Measurements from ENCODE around the gene SARNP.
"Not testable (repeated sequence)": the region's sequence is repeated elsewhere in the genome, so short reads cannot be mapped to it uniquely, and the experiment has no call there.

SARNP gene, protein sequence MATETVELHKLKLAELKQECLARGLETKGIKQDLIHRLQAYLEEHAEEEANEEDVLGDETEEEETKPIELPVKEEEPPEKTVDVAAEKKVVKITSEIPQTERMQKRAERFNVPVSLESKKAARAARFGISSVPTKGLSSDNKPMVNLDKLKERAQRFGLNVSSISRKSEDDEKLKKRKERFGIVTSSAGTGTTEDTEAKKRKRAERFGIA

DNA sequence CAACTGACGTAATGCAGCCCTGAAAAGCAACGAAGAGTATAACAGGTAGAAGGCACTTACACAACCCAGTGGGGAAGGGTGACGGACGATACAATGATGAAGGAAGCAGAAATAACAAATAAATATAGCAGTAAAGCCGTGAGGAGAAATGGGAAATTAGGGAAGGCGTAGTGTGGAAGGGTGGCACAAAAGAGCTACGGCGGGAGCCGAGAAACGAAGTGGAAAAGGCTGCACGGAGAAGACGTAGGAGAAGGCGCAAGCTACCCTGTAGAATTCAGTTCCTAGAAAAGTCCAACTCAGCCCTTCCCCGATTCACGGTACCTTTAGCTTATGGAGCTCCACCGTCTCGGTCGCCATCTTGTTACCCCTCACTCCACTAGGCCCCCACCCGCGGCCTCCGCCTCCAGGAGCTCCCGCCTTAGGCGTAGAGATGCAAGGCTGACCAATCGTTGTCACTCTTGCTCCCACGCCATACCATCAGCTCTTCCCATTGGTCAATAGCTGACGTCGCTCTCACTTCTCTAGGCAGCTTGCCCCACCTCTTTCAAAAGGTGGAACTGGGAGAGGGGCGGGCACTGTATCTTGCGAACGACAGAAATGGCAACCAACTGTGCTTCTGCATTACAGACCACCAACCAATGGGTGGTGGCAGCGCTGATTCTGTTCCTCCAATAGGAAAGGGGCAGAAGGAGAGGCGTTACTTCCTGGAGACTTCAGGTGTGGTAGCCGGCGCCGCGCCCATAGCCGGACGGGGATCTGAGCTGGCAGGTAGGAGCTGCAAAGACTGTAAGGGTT is at the start of gene SARNP, which contains the start of gene ORMDL2:
SARNP (minus strand) TSS at position 380 of the 795 bp plus-strand sequence; CDS start at position 357, 23 bp downstream.
ORMDL2 (plus strand) TSS at position 697 of the 795 bp plus-strand sequence. CDS start 959 bp downstream, outside the sequence.
- peak; percentile 87 for DNase-seq (ENCODE audit: low read depth, low spot score)

DNA sequence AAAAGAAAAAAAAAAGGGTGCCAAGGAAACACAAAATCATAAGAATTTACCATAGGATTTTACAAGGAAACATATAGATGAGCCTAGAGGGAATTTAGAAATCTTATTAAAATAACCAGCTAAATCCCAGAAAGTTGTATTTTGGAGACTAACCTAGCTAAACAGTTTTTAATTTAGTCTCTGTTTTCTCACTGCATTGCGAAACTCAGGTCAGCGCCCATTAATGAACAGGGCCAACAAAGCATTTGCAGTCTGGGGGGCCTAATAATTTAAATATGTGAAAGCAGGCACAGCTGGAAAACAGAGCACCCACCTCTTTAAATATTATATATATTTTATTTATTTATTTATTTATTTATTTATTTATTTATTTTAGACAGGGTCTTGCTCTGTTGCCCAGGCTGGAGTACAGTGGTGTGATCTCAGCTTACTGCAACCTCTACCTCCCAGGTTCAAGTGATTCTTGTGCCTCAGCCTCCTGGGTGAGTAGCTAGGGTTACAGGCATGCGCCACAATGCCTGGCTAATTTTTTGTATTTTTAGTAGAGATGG is 49.0 kb upstream of the SARNP start:
- DNase-seq (ENCODE audit: low read depth, low spot score), result not testable (repeated sequence)

DNA sequence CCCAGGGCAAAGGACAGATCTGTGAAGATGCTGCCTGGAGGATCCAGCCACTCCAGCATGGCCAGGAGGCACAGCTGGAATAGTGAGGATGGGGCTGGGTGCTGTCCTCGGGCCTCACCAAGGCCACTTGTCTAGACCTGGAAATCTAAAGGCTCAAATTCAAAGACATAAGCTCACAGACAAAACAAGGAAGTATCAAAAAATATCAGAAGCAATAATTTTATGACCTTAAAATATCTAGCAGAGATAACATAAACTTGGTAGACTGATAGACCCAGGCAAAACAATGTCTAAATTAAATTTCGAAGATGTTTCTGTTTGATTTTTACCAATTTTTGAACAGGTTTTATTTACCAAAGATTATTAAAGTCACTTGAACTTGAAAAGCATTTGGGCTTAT is 47.8 kb upstream of the SARNP start:
- DNase-seq (ENCODE audit: low read depth, low spot score), result no peak

DNA sequence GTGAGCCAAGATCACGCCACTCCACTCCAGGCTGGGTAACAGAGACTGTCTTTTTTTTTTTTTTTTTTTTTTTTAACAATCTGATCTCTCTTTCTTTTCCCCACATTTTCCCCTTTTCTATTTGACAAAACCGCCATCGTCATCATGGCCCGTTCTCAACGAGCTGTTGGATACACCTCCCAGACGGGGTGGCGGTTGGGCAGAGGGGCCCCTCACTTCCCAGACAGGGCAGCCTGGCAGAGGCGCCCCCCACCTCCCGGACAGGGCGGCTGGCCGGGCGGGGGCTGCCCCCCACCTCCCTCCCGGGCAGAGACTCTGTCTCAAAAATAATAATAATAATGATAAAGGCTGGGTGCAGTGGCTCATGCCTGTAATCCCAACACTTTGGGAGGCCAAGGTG is 45.4 kb upstream of the SARNP start:
- not testable (repeated sequence) for DNase-seq (ENCODE audit: low read depth, low spot score)

DNA sequence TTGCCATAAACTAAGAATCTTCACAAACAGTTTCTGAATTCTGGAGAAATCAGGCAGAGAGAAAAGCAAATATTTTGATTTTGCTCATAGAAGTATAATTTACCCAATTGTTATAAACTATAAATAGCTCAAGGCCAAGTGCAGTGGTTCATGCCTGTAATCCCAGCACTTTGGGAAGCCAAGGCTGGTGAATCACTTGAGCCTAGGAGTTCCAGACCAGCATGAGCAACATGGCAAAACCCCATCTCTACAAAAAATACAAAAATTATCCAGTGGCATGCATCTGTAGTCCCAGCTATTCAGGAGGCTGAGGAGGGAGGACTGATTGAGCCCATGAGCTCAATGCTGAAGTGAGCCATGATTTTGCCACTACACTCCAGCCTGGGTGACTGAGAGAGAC is 44.8 kb upstream of the SARNP start:
- DNase-seq (ENCODE audit: low read depth, low spot score), result no peak

DNA sequence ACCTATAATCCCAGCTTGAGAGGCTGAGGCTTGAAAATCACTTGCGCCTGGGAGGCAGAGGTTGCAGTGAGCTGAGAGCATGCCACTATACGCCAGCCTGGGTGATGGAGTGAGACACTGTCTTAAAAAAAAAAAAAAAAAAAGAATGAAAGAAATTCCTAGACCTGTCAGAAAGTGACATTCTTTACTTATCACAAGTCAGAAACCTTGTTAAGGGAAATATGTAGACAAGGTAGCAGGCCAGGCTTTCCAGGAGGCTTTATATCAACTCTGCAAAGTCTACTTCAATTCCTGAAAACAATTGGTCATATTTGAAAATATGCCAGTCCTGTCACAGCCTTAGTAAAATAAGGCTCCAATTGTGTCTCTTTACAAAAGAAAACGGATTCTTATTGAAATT is 44.3 kb upstream of the SARNP start:
- DNase-seq (ENCODE audit: low read depth, low spot score), result no peak

DNA sequence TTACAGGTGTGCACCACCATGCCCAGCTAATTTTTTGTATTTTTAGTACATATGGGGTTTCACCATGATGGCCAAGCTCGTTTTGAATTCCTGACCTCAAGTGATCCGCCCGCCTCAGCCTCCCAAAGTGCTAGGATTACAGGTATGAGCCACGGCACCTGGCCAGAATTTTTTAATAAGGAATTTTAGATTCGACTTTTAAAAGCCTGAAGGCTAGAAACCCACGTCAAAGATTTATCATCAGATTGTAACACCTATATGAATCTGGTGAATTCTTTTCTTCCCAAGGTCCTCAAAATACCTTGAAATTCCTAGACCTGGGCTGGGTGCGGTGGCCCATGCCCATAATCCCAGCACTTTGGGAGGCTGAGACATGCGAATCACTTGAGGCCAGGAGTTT is 43.9 kb upstream of the SARNP start:
- DNase-seq (ENCODE audit: low read depth, low spot score), result no peak

DNA sequence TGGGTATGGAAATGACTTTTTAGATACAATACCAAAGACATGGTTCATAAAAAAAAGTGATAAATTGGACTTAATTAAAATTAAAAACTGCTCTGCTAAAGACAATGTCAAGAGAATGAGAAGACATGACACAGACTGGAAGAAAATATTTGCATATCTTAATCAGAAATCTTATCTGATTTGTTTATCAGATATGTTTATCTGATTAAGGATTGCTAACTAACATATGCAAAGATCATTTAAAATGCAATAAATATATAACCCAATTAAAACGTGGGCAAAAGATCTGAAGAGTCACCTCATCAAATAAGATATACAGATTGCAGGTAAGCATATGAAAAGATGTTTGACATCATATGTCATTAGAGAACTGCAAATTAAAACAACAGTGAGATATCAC is 35.2 kb upstream of the SARNP start:
- no peak for DNase-seq (ENCODE audit: low read depth, low spot score)

DNA sequence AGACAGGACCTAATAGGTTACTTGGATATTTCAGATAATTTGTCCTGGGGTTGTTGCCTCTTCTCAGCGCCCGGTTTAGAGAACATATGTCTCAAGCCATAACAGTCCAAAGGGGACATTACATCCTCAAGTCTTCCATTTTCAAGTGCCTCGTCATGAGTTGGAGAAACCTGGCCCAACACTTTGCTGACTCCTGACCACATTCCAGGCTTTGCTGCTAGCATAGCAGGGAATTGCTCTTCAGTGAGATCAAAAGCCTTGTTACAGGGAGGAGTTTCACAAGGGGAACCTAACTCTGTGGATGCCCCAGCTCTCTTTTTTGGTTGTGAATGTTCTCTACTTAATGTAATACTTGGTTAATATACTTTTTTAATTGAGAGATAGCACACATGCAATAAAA is 33.4 kb upstream of the SARNP start:
- DNase-seq (ENCODE audit: low read depth, low spot score), result no peak

DNA sequence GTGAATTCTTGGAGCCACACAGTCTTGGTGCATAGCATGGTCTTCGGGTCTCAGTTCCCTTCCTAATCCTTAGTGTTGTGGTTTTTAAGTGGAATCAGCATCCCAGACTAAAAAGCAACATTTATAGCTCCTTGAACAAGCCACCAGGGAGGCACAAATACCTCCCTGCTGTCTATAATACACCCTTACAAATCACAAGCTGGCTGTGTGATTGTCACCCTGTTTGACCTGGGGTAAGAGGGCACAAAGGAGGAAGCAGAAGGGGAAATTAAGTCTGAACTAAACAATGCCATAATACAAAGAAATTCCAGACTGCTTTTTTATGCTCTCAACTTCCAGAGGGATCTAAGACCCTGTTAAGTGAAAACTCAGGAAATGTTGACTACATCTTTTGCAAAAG is 32.9 kb upstream of the SARNP start:
- DNase-seq (ENCODE audit: low read depth, low spot score), result no peak

DNA sequence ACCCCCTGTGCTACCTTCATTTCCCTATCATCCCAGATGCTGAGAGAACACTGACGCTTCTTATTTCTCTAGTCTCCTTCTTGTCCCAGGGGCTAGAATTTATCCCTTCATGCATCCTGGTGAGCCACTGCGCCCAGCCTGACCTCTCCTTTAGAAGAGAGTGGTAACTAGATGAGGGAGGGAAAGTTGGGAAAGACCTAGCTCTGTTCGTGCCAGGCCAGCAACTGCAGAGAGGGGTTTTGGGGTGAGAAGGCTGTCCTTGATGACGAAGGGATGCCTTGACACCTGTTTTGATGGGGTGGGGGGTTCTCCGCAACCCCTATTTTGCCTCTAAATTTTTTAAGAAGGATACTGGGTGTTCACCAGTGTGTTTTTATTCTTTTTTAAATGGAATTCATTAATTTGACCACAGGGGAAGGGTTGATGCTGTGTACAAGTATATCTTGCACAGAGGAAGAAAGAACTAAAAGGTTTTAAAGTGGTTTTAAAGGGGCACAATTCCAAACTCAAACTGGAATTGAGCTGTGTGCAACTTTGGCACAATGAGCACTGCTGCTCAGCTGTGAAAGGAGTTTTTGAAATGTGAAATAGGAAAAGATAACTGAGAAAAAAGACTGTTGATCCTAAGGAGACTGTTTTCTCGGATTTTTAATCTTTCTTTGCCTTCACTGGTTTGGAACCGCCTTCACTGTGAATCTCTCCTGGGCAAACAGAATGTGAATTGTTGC is 32.3 kb upstream of the SARNP start:
- no peak for DNase-seq (ENCODE audit: low read depth, low spot score)

DNA sequence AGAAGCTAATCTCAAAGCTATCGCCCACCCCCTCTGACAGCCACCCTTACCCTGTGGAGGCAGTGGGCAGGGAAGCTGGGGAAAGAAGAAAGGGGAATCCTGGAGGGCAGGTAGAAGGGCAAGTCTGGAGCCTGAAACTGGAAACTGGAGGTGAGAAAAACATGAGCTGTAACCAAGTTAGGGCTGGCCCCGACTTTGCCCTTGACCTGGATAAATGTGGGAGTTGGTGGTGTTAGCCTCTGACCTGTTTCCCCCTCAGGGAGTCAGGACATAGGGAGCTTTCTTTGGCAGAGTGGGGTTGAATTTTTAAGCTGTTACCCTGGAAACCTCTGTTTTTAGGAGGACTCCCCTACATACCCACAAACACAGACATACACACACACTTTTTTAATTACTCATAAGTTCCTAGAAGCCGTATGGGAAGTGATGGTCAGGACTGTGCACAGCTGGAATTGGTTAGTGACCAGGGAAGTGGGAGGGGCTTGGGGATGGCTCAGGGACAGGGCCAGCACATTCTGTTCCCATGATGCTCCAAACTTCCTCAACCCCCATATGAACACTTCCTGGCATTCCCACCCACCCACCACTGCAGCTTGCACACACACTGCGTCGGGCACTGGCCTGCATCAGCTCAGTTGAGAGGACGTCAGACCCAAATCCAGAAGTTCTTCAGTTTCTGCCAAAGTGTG is 30.2 kb upstream of the SARNP start:
- no peak for DNase-seq (ENCODE audit: low read depth, low spot score)

DNA sequence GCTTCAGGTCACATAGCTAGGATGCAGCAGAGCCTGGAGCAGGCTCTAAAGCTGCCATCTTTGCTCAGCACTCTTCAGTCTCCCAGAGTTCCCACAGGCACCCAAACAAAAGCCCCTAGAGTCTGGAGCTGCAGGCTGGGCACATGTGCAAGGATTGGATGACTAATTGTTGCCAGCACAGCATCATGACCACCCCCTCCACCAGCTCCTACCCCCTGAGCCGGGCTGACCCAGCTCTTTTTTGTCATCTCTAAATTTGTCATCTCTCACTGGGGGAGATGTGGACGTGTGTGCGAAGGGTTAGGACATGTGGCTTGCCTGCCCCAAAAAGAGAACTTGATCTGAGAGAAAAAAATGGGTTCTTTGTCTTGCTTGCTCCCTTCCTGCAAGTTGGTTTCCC is 29.5 kb upstream of the SARNP start:
- no peak for DNase-seq (ENCODE audit: low read depth, low spot score)

DNA sequence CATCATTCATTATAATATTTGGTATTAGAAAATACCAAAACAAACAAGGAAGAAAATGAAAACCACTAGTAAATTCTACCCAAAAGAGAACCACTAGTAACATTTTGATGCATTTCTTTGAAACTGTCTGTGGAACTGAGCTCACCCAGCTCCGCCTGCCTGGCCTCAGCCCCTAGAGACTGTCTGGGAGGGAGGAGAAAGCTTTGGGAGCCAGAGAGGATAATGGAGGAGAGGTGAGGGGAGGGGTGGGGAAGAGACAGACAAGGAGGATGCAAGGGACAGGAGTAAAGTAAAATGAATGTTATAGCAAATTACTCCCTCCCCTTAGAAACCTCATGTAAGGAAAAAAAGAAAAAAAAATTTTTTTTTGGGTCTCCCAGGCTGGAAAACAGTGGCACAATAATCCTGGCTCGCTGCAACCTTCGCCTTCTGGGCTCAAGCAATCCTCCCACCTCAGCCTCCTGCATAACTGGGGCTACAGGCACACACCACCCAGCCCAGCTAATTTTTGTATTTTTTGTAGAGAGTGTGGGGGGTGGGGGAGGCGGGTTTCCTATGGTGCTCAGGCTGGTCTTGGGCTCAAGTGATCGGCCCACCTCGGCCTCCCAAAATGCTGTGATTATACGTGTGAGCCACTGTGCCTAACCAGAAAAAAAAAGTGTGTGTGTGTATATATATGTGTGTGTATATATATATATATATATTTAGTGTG is 28.4 kb upstream of the SARNP start:
- DNase-seq (ENCODE audit: low read depth, low spot score), result no peak

DNA sequence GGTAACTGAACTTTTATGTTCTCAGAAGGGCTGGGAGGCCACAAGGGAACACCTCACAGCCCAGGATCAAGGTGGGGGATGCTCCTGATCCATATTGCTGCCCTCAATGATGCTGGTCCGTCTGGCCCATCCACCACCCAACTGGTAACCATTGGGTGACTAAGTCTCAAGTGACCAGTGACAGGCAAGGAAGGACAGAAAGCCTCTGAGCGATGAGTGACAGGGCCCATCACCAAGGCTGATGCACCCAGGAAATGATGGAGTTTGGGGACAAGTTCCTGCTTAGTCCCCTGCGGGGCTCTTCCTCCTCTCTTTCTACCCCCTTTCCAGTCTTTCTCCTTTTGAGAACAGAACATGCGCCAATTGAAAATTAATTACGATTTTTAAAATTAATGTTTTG is 27.8 kb upstream of the SARNP start:
- no peak for DNase-seq (ENCODE audit: low read depth, low spot score)

DNA sequence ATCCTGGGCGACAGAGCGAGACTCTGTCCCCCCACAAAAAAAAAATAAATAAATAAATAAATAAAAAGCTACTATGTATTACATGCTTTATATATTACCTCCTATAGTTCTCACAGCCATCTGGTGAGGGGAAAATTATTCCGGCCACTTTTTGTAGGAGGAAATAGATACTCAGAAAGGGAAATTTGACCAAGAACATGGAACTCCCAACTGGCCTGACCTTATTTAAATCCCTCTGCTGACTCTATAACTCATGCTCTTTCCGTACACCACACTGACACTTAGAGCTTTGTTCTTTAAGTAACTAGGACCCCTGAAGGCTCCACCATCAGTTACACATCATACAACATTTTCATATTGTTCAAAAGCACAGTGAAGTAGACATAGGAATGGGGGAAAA is 27.4 kb upstream of the SARNP start:
- DNase-seq (ENCODE audit: low read depth, low spot score), result no peak

DNA sequence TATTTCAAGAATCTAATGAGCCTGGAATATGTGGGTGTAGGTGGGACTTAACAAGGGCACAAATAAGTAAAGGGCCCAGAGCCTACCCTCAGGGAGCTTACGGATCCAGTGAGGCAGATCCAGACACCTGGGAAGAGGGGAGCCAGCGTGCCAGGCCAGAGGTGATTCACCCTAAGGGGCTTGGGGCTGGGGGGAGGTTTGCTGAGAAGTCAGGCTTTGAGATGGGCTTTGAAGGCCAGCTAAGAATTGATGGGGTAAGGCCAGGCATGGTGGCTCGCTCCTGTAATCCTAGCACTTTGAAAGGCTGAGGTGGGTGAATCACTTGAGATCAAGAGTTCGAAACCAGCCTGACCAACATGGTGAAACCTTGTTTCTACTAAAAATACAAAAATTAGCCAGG is 25.9 kb upstream of the SARNP start:
- no peak for DNase-seq (ENCODE audit: low read depth, low spot score)

DNA sequence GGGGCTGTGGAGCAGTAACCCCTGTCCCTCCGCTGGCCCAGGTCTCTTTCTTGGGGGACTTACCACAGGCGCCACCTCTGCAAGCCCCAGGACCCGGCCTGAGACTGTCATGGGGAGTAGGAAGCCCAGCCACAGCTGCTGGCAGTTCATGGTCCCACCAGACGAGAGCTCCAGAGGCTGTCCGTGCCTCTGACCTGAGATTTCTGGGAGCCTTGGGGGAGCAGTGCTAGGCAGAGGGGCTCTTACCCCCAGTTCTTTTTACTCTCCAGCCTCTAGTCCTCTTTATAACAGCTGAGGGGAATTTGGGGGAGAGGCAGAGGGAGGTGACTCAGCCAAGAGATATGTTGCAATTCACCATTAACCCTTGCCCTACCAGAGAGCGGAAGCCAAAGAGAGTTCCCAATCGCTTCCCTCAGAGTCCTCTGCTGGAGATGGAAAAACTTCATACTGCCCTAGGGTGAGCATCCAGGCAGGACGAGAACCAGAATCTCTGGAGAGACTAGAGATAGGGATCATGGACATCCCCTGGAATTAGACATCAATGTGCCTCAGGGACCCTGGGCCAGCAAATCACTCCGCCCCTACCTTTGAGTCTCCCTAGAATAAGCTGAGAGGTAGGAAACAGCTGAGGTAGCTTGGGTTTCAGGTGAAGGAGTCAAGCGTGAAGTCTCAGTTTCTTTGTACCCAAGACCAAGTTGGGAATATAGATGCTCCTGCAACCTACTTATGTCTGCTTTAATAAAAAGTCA is 25.3 kb upstream of the SARNP start, which contains the start of gene MMP19:
MMP19 (minus strand) TSS at position 256 of the 749 bp plus-strand sequence; CDS start at position 150, 106 bp downstream.
- DNase-seq (ENCODE audit: low read depth, low spot score), result no peak

DNA sequence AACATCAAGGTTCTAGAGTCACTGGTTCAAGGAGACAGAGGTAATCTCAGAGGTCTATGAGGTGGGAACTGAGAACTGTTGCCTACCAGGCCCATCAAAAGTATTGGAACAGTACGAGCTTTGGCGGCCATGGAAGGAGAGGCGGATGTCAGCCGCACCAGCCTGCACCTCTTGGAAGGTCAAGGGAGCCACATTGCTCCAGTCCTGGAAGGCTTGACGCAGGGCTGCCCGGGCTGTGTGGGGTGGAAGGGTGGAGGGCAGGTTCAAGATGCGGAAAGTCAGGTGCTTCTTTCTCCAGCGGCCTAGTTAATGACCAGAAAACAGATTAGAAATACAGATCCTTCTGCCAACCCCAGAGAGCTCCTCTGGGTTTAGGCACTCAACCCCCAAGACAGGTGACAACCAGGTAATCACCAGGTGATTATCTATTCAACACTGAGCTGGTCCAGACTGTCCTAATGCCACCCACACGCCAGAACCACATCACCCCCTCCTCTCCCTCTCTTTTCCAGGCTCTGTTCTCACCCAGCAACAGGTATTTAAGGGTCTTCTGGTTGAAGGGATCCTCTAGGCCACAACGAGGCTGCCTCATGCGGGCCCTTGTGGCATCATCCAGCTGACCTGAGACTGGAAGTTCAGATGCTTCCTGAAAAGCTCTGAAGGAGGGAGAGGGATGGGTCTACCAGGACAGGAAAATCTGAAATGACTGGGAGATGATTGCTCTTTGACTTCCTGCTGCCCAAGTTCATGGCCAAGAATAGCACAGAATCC is 23.2 kb upstream of the SARNP start:
- no peak for DNase-seq (ENCODE audit: low read depth, low spot score)
